IPS-NIHi7 (cell line): ENCODE data around the gene WWC2.
"Not testable (repeated sequence)": the region's sequence is repeated elsewhere in the genome, so short reads cannot be mapped to it uniquely, and the experiment has no call there.

Source experiments
- DNase-seq: peaks from one replicate; pipeline ENCODE4 v3.0.0; 2012; ENCODE audit warnings: mixed read lengths; ENCODE audit errors: extremely low spot score

WWC2 gene

GRCh38 chr4:183100827-183101226, 1.8 kb downstream of the WWC2 start:
- no peak for DNase-seq

DNA sequence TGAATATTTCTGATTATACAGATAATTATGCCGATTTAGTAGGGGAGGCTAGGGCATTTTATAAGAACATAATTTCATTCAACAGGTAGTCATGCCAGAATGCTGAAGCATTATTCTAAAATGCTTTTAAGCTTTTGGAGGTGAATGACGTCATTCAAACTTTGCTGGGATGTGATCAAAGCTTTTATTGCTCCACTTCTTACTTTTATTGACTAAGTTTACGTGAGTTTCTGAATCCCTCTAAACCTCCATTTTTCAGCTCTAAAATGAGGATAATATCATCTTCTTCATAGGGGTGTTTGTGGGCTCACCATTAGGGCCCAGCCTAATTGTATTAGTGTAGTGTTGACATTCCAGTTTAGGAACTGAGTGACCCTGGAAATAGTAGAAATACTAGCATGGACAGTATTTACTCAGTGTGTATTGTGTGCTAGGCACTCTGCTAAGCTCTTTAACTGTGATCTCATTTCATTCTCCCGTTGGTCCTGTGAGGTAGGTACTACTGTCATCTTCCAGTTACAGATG, 3.0 kb downstream of the WWC2 start:
- DNase-seq, result no peak

DNA sequence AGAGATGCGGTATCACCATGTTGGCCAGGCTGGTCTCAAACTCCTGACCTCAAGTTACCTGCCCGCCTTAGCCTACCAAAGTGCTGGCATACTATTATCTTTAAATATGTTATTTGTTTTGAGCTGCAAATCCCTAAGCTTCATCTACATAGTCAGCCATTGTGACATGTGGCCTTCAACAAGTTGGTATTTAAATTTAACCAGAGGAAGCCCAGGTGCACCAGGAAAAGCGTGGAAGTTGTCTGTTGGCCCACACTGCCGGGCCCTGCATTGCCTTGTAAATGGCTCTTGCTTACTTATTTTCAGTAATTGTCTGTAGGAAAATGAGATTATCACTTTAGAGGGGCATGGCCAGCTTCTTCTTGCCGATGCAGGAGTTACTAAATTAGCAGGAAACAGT, 6.0 kb downstream of the WWC2 start:
- peak; percentile 17 for DNase-seq

- no peak for DNase-seq
Observed at GRCh38 chr4:183106839-183107238, 7.8 kb downstream of the WWC2 start.

DNA sequence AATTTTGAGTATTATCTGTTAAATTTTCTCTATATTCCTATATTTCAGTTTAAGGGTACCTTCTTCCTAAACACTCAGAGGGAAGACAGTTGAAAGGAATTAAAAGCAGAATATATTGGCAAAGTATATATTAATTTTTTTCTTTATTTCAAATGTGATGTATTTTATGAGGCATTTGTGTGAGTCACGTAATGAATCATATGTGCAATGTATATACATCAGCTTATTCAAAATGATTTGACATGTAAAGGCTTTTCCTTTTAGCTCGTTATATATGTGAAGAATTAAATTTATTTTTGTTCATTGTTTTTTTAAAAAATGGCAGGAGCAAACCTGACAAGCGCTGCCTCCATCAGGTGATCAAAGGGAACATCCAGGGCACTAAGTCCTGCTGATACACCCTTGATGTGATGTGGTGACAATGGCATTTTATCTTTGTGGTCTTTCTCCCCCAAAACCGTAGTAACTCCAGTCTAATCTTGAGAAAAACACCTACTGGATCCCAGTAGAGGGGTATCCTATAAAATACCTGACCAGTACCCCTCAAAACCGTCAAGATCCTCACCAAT, 8.9 kb downstream of the WWC2 start:
- no peak for DNase-seq

DNA sequence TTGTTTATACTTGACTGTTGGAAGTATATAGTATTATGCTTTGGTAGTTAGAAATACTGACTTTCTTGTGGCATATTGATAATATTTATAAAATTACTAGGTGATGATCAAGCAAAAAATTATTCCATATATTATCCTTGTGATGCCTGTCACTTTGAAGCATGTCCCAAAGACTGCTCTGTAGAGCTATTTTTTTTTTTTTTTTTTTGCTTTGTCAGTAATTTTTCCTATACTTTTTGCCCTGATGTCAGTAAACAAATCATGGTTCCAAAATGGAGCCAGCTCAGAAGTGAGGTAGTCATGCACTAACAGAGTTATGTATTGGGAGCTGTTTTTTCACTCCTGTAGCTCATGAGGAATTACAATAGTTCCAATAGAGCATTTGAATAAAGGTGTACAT, 11.2 kb downstream of the WWC2 start:
- no peak for DNase-seq

- DNase-seq, result no peak
Observed at GRCh38 chr4:183111452-183111885, 12.4 kb downstream of the WWC2 start.

DNA sequence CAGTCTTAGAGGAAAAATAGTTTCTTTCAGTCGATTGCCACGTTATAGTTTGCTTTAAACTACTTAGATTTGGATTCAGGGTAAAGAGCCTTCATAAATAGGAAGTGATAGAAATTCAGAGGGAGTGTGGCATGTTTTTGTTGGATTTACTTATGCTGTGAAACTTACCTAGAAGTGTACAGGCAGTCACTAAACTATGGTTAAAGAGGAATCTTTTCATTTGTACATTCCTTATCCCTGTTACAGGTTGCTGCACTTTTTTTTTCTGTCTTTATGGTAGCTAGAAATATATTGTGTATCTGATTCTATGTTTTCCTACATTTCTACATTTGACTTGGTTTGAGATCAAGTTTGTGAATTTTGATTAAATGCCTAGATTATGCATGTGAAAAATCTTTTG, 19.1 kb downstream of the WWC2 start:
- DNase-seq, result no peak

- peak; percentile 46 for DNase-seq
Observed at GRCh38 chr4:183118585-183118984, 19.5 kb downstream of the WWC2 start.

DNA sequence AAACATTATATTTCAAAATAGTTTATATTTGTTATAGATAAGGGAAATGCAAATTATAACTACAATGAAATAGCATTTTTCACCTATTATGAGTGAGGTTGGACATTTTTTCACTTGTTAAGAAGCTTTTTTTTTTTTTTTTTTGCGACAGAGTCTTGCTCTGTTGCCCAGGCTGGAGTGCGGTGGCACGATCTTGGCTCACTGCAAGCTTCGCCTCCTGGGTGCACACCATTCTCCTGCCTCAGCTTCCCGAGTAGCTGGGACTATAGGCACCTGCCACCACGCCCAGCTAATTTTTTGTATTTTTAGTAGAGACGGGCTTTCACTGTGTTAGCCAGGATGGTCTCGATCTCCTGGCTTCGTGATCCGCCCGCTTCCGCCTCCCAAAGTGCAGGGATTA, 22.6 kb downstream of the WWC2 start:
- not testable (repeated sequence) for DNase-seq

- no peak for DNase-seq
Observed at GRCh38 chr4:183124228-183124627, 25.2 kb downstream of the WWC2 start.

DNA sequence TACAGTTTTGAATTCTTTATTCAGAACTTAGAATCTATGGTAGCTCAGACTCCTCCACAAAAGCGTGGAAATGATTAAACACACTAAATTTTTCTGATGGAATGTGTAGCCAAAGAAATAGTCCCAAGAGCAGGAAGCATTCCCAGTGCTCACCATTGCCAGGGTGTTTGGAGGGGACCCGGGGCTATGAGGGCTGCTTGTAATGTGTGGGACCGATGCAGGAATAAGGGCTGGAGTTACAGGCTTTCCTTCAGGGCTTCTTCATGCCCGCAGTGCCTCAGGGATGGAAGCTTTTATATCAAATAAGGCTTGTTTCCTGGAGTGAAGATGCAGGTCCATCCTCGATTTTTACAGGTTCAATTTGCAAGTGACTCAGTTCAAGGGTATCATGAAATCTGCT, 25.8 kb downstream of the WWC2 start:
- DNase-seq, result no peak

- DNase-seq, result no peak
Observed at GRCh38 chr4:183129125-183129524, 30.1 kb downstream of the WWC2 start.

DNA sequence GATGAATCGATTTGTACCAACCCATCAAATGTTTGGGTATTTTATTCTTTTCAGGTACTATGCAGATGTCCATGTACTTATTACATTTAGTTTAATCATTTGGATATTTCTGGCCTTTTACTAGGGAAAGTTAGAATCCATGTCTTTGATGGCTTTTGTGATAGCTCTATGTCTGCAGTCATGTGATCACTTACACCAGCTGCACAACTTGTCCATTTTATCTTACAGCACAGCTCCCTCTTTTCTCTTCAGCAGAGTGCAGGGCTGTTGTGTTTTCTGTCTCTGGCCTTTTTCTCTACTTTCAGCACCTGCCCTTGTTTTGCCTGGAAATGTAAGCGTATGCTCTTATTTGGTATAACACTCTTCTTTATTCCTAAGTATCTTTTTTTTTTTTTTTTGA, 30.6 kb downstream of the WWC2 start:
- DNase-seq, result no peak

- DNase-seq, result no peak
Observed at GRCh38 chr4:183130328-183131155, 31.5 kb downstream of the WWC2 start.

- DNase-seq, result no peak
Observed at GRCh38 chr4:183132081-183132480, 33.0 kb downstream of the WWC2 start.

DNA sequence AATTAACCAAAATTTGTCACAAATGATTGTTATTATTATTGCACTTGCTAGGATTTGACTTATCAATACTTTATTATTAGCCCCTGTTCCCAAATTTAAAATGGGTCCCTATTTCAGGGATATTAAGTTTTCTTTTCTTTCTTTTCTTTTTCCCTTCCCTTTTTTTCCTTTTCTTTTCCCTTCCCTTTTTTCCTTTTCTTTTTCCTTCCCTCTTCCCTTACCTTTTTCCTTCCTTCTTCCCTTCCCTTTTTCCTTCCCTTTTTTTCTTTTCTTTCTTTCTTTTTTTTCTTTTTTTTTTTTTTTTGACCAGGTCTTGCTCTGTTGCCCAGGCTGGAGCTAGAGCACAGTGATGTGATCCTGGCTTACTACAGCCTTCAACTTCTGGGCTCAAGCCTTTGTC, 33.8 kb downstream of the WWC2 start:
- no peak for DNase-seq

DNA sequence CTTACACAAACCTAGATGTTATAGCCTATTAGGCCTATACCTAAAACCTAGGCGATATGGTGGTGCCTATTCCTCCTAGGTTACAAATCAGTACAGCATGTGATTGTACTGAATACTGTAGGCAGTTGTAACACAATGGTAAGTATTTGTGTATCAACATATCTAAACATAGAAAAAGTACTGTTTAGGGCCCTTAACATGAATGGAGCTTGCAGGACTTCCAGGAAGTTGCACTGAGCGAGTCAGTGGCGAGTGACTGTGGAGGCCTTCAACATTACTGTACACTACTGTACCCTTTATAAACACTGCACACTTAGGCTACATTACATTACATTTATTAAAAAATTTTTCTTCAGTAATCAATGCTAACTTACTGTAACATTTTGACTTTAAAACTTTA, 37.8 kb downstream of the WWC2 start:
- no peak for DNase-seq

GRCh38 chr4:183139058-183139750, 40.1 kb downstream of the WWC2 start:
- no peak for DNase-seq

- no peak for DNase-seq
Observed at GRCh38 chr4:183139972-183140570, 41.0 kb downstream of the WWC2 start.

GRCh38 chr4:183140911-183141320, 41.9 kb downstream of the WWC2 start:
- no peak for DNase-seq

DNA sequence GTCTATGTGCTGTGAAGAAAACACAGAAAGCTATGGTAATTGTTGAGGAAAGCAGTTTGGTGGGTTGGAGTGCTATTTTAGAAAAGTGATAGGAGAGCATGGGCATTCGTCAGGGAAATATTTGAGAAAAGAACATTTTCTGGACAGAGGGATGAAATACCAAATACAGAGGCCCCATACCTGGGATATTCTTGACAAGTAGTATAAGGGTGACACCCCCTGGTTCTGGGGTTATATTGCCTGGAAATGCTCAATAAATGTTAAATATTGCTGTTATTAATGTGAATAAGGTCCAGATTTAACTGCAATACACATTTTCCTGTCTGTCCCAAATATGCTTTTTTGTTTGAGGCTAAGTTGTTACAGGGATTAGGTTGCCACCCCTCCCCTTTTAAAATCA, 42.9 kb downstream of the WWC2 start:
- no peak for DNase-seq
